ENCODE measurements around the gene RADIL.

DNA sequence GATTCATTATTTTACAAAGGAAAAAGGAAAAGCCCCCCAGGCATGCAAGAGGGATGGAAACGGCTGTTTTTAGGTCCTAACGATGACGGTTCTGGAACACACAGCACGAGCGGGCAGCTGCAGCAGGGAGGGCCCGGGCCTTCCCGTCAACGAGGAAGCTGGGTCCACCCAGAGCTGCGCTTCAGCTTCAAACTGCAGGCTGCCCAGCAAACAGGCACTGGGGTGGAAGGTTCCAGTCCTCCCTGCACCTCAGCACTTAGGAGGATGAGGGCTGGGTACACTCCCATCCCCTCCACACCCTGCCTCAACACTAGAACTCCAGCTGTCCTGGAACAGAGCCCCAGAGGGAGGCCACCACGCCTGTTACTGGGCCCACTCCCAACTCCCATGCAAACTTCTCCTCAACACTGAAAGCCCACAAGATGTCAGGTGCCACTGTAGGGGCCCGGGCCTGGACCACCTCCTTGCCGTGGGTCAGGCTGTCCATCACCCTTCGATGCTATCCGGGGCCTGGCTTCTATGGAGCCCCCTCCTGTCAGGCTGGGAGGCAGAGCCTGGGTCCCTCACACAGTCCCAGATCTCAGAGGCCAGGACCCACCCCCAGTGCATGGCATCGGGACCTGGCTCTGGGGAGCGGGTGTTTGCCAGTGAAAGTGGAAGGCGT lies 54.7 kb downstream of the RADIL start:
- TF ChIP-seq, protein P1, sequence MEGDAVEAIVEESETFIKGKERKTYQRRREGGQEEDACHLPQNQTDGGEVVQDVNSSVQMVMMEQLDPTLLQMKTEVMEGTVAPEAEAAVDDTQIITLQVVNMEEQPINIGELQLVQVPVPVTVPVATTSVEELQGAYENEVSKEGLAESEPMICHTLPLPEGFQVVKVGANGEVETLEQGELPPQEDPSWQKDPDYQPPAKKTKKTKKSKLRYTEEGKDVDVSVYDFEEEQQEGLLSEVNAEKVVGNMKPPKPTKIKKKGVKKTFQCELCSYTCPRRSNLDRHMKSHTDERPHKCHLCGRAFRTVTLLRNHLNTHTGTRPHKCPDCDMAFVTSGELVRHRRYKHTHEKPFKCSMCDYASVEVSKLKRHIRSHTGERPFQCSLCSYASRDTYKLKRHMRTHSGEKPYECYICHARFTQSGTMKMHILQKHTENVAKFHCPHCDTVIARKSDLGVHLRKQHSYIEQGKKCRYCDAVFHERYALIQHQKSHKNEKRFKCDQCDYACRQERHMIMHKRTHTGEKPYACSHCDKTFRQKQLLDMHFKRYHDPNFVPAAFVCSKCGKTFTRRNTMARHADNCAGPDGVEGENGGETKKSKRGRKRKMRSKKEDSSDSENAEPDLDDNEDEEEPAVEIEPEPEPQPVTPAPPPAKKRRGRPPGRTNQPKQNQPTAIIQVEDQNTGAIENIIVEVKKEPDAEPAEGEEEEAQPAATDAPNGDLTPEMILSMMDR (IDR thresholded peaks at IDR 0.05; ENCODE audit: insufficient read depth, low read depth, low read length), result no peak
- TF ChIP-seq EZH2 (IDR thresholded peaks at IDR 0.05; ENCODE audit: insufficient read depth, low read length), result no peak
